HG03354 (cell line): ENCODE measurements around the gene TNFRSF6B.
"Not testable (repeated sequence)": the region's sequence is repeated elsewhere in the genome, so short reads cannot be mapped to it uniquely, and the experiment has no call there.

ENCODE experiments used
- ATAC-seq: cut with Tn5 transposase; IDR thresholded peaks from one replicate; pipeline ENCODE4 v1.9.1; 2021; ENCODE audit warnings: mild to moderate bottlenecking; ENCODE audit not compliant: unreplicated experiment, poor library complexity, severe bottlenecking

TNFRSF6B gene

GRCh38 chr20:63696628-63697356 is at the start of gene TNFRSF6B:
TNFRSF6B (plus strand) TSS chr20:63696652; CDS start chr20:63696768, 116 bp downstream.
- no peak for ATAC-seq

GRCh38 chr20:63648190-63648589 is 48.3 kb upstream of the TNFRSF6B start:
- ATAC-seq, result no peak

GRCh38 chr20:63648895-63649589 is 47.4 kb upstream of the TNFRSF6B start:
- no peak for ATAC-seq

GRCh38 chr20:63650486-63650885 is 46.0 kb upstream of the TNFRSF6B start:
- not testable (repeated sequence) for ATAC-seq

GRCh38 chr20:63651942-63652191 is 44.6 kb upstream of the TNFRSF6B start:
- no peak for ATAC-seq

GRCh38 chr20:63652192-63652980 is 44.1 kb upstream of the TNFRSF6B start:
- ATAC-seq, result no peak

GRCh38 chr20:63653041-63653973 is 43.1 kb upstream of the TNFRSF6B start, which contains the start of gene STMN3:
STMN3 (minus strand) TSS chr20:63653424; CDS start chr20:63653345, 79 bp downstream.
- ATAC-seq, result no peak

- ATAC-seq, result no peak
Observed at GRCh38 chr20:63653974-63654668, 42.3 kb upstream of the TNFRSF6B start.

- ATAC-seq, result no peak
Observed at GRCh38 chr20:63655249-63655648, 41.2 kb upstream of the TNFRSF6B start.

GRCh38 chr20:63656451-63656850 is 40.0 kb upstream of the TNFRSF6B start:
- no peak for ATAC-seq

GRCh38 chr20:63657260-63657936 is 39.1 kb upstream of the TNFRSF6B start:
- peak; percentile 4 for ATAC-seq

GRCh38 chr20:63657937-63658748 is 38.3 kb upstream of the TNFRSF6B start, which contains the start of gene RTEL1:
RTEL1 (plus strand) TSS chr20:63658312; CDS start chr20:63659403, 1,091 bp downstream.
- peak; percentile 86 for ATAC-seq

- peak; percentile 29 for ATAC-seq
Observed at GRCh38 chr20:63658749-63659187, 37.7 kb upstream of the TNFRSF6B start.

- ATAC-seq, result no peak
Observed at GRCh38 chr20:63659370-63659769, 37.1 kb upstream of the TNFRSF6B start.

GRCh38 chr20:63660174-63660573 is 36.3 kb upstream of the TNFRSF6B start:
- ATAC-seq, result not testable (repeated sequence)

- no peak for ATAC-seq
Observed at GRCh38 chr20:63660622-63661021, 35.8 kb upstream of the TNFRSF6B start.

- ATAC-seq, result no peak
Observed at GRCh38 chr20:63661108-63661507, 35.3 kb upstream of the TNFRSF6B start.
